Right lobe of liver (tissue), 4 donors: ENCODE data around the gene DRAM1.

Experiments
- POLR2A ChIP-seq: fragments of 450-650 bp; IDR thresholded peaks from one replicate; pipeline ENCODE4 v1.6.1; 2017; ENCODE audit warnings: antibody characterized with exemption, mild to moderate bottlenecking
- TF ChIP-seq, protein P1 (sequence below), 4 donors: fragments of 200-600 bp in 3 of 4; fragments of 450-650 bp in 1 of 4; IDR thresholded peaks; one replicate each; pipeline versions ENCODE4 v1.5.1 to v1.8.0; 2016 to 2022; ENCODE audit warnings: antibody characterized with exemption in 4 of 4, mild to moderate bottlenecking in 2 of 4
- donor health status: DM: no; HTN: no; CAD: no.
- donor health status: DM: no; HTN: no; CAD: no.
- donor health status: DM: no; HTN: yes; CAD: no.

DNA sequence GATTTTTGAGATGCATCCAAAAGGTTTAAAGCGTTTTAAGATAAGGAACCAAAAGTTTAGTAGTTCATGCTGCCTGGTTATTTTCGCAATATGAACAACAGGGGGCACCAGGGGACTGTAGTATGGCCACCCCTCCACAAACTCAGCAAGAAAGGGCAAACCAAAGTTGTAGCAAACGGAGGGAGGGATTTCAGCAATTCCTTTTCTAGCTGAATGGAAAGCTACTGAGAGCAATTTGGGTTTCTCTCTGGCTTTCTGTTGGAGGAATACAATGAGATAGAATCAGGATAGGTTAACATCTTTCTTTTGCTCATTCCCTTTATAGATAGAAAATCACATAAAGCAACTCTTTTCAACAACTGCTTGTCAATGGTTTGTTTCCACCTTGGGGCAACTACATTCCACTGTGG is 62.5 kb downstream of the DRAM1 start:
- TF ChIP-seq, protein P1, sequence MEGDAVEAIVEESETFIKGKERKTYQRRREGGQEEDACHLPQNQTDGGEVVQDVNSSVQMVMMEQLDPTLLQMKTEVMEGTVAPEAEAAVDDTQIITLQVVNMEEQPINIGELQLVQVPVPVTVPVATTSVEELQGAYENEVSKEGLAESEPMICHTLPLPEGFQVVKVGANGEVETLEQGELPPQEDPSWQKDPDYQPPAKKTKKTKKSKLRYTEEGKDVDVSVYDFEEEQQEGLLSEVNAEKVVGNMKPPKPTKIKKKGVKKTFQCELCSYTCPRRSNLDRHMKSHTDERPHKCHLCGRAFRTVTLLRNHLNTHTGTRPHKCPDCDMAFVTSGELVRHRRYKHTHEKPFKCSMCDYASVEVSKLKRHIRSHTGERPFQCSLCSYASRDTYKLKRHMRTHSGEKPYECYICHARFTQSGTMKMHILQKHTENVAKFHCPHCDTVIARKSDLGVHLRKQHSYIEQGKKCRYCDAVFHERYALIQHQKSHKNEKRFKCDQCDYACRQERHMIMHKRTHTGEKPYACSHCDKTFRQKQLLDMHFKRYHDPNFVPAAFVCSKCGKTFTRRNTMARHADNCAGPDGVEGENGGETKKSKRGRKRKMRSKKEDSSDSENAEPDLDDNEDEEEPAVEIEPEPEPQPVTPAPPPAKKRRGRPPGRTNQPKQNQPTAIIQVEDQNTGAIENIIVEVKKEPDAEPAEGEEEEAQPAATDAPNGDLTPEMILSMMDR (IDR thresholded peaks at IDR 0.05) = peak; percentile 61 to 77 (median 75)
- no peak for TF ChIP-seq POLR2A
